ENCODE results near the gene NBPF3.
"Not testable (repeated sequence)": the region's sequence is repeated elsewhere in the genome, so short reads cannot be mapped to it uniquely, and the experiment has no call there.

DNA sequence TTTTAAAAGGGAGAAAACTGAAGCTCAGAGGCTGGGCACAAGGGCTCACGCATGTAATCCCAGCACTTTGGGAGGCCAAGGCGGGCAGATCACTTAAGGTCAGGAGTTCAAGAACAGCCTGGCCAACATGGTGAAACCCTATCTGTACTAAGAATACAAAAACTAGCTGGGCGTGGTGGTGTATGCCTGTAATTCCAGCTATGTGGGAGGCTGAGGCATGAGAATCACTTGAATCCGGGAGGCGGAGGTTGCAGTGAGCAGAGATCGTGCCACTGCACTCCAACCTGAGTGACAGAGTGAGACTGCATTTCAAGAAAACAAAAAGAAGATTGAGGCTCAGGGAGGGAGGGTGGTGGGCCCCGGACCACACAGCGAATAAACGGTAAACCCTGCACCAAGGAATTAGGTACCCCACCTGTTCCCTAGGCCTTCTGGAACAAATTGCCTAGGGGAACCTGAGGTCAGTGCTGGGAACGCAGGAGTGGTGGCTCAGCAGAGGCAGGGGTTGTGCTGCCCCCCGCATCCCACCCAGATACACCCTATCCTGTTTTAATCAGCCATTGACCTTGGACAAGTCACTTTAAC is 79.6 kb downstream of the NBPF3 start:
- TF ChIP-seq, protein P1, sequence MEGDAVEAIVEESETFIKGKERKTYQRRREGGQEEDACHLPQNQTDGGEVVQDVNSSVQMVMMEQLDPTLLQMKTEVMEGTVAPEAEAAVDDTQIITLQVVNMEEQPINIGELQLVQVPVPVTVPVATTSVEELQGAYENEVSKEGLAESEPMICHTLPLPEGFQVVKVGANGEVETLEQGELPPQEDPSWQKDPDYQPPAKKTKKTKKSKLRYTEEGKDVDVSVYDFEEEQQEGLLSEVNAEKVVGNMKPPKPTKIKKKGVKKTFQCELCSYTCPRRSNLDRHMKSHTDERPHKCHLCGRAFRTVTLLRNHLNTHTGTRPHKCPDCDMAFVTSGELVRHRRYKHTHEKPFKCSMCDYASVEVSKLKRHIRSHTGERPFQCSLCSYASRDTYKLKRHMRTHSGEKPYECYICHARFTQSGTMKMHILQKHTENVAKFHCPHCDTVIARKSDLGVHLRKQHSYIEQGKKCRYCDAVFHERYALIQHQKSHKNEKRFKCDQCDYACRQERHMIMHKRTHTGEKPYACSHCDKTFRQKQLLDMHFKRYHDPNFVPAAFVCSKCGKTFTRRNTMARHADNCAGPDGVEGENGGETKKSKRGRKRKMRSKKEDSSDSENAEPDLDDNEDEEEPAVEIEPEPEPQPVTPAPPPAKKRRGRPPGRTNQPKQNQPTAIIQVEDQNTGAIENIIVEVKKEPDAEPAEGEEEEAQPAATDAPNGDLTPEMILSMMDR (conservative IDR thresholded peaks at IDR 0.05): not testable (repeated sequence)
- TF ChIP-seq ZFX (IDR thresholded peaks at IDR 0.05): not testable (repeated sequence)

All from C4-2B (cell line).